Keratinocyte (primary cell): Measurements from ENCODE around the gene EXD3. TPM values are rescaled to one million over a fixed set of nuclear protein-coding genes. Genes with fewer than 3 reads are reported as not detected.

Source experiments
- DNase-seq: peaks from one replicate; pipeline ENCODE4 v3.0.0-alpha.2; 2011; ENCODE audit warnings: low read depth, missing footprints, low spot score
- FAIRE-seq: peaks from 2 replicates; lab custom pipeline; 2011; peaks lifted over from hg19 to GRCh38; lab: Jason Lieb, UNC
- H2AFZ ChIP-seq: 2 replicates; pipeline ENCODE4 v1.6.0; 2012; ENCODE audit warnings: low read length, control low read depth, inconsistent platforms; ENCODE audit not compliant: control insufficient read depth
- H3K27ac ChIP-seq: 2 replicates; pipeline ENCODE4 v1.5.1; 2011; ENCODE audit warnings: low read length; ENCODE audit not compliant: control insufficient read depth, insufficient read depth
- H3K27me3 ChIP-seq: 3 replicates; pipeline ENCODE4 v1.6.0; 2011; ENCODE audit warnings: low read length; ENCODE audit not compliant: control insufficient read depth, insufficient read depth; ENCODE audit errors: extremely low read depth
- H3K36me3 ChIP-seq, 2 experiments: 2 replicates in 1 of 2; 3 replicates in 1 of 2; pipeline ENCODE4 v1.5.1; 2011; ENCODE audit warnings: low read length in 2 of 2, mild to moderate bottlenecking in 1 of 2; ENCODE audit not compliant: control insufficient read depth in 2 of 2, insufficient read depth in 2 of 2; ENCODE audit errors: extremely low read depth in 1 of 2
- H3K4me1 ChIP-seq: 3 replicates; pipeline ENCODE4 v1.5.1; 2011; ENCODE audit warnings: low read length; ENCODE audit not compliant: control insufficient read depth, insufficient read depth; ENCODE audit errors: extremely low read depth
- H3K4me2 ChIP-seq: 3 replicates; pipeline ENCODE4 v1.6.0; 2011; ENCODE audit warnings: low read depth, low read length; ENCODE audit not compliant: control insufficient read depth, insufficient read depth; ENCODE audit errors: extremely low read depth
- H3K4me3 ChIP-seq, 3 experiments: fragments of 200-600 bp in 1 of 3; sonication (generic) in 1 of 3; 2 replicates in 2 of 3; 3 replicates in 1 of 3; pipeline ENCODE4 v1.5.1; 2011 to 2016; ENCODE audit warnings: low read length in 3 of 3, mild to moderate bottlenecking in 3 of 3, control low read depth in 2 of 3, inconsistent platforms in 1 of 3, low read depth in 1 of 3, mixed read lengths in 1 of 3, mixed run types in 1 of 3, moderate library complexity in 1 of 3; ENCODE audit not compliant: control insufficient read depth in 2 of 3, insufficient read depth in 2 of 3; ENCODE audit errors: extremely low read depth in 1 of 3
- H3K79me2 ChIP-seq: 2 replicates; pipeline ENCODE4 v1.6.0; 2012; ENCODE audit warnings: low read length; ENCODE audit not compliant: control insufficient read depth, insufficient read depth
- H3K9ac ChIP-seq: 3 replicates; pipeline ENCODE4 v1.6.0; 2011; ENCODE audit warnings: low read length; ENCODE audit not compliant: control insufficient read depth, insufficient read depth; ENCODE audit errors: extremely low read depth
- H3K9me1 ChIP-seq: 3 replicates; pipeline ENCODE4 v1.6.0; 2011; ENCODE audit warnings: low read length; ENCODE audit not compliant: control insufficient read depth, insufficient read depth; ENCODE audit errors: extremely low read depth
- H3K9me3 ChIP-seq: 2 replicates; pipeline ENCODE4 v1.5.1; 2012; ENCODE audit warnings: low read depth, low read length; ENCODE audit not compliant: control insufficient read depth
- H4K20me1 ChIP-seq: 3 replicates; pipeline ENCODE4 v1.6.0; 2011; ENCODE audit warnings: low read length; ENCODE audit not compliant: control insufficient read depth, insufficient read depth; ENCODE audit errors: extremely low read depth
- EZH2 ChIP-seq: IDR thresholded peaks from one replicate; pipeline ENCODE4 v1.6.1; 2012; ENCODE audit warnings: inconsistent platforms, mild to moderate bottlenecking, low read length, moderate library complexity
- dilution Hi-C: fragments of 300-500 bp; cut with MboI; formaldehyde crosslinking; loops from one replicate; pipeline ENCODE4 v1.7.0; 2020; ENCODE audit warnings: low sequenced_read_pairs; ENCODE audit not compliant: extremely low pct_ligation_motif_present
- polyA plus RNA-seq, 5 experiments: library from polyadenylated mRNA; depleted of rRNA in 3 of 5; stranded (reverse) in 3 of 5; stranded (forward) in 1 of 5; unstranded in 1 of 5; fragments of >200 nt; gene quantifications; 1 replicate in 1 of 5; 2 replicates in 3 of 5; 3 replicates in 1 of 5; pipeline versions ENCODE4 v1.2.1 to v1.2.3, GENCODE V29; 2011 to 2012; ENCODE audit warnings: missing spikeins in 2 of 5, low read depth in 1 of 5, low replicate concordance in 1 of 5
- TF ChIP-seq, protein P1 (sequence below), 3 experiments: IDR thresholded peaks in 1 of 3; conservative IDR thresholded peaks in 1 of 3; optimal IDR thresholded peaks in 1 of 3; 2 replicates in 2 of 3; 3 replicates in 1 of 3; pipeline versions ENCODE3 to v1.5.1; 2011; ENCODE audit warnings: low read length in 3 of 3, mild to moderate bottlenecking in 3 of 3, moderate library complexity in 2 of 3, control low read depth in 1 of 3, inconsistent platforms in 1 of 3; ENCODE audit not compliant: insufficient read depth in 2 of 3; ENCODE audit errors: extremely low read depth in 1 of 3

The EXD3 gene
- polyA plus RNA-seq, 1 donor (not counting 4 experiments of a cell fraction or from before 2014, with no cell fraction given): 1.5 TPM

DNA sequence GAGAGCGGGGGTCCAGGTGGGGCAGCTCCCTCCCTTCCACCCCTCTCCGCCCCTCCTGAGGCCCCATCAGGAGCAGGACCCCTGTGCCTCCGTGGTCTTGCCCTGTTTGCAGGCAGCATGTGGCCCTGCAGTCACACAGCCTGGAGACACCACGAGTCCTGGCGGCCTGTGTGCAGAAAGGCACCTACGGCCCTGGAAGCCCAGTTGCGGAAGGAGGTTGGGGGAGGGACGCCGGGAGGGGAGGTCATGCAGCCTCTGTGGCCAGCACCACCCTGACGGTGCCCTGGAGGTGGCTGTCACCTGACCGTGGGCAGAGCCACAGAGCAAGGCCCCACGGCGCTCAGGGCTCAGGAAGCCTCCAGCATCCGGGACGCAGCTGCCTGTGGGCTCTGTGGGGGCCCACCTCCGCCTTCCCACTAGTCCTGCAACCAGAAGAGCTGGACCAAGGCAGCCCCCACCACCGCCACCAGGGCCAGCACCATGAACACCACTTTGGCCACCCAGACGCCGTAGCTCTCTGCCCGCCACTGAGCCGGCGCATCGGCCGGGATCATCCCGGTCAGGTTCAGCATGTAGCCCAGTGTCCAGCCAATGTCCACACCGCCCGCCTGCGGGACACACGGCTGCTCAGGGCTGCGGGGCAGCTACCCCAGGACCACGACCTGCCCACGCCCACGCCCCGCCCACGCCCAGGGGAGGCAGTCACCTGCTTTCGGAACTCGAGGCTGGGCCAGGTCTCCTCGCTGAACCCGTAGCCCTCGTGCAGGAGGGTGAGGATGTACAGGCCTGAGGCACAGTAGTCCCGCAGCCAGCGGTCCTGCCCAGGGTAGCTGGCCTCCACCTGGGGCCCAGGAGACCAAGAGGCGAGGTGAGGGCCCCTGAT lies 11.8 kb upstream of the EXD3 start:
- Histone ChIP-seq H3K27me3 (peaks cover 20% of the 10 kb centered on the region), H3K4me3 (no peak overlapping the region), H3K79me2 (no peaks in the 10 kb centered on the region), H3K9me1 (no peaks in the 10 kb centered on the region), H3K4me2 (no peak overlapping the region), H3K4me1 (no peaks in the 10 kb centered on the region), H3K27ac (no peak overlapping the region), H3K9ac (no peak overlapping the region), H3K9me3 (no peaks in the 10 kb centered on the region), H3K36me3 (no peaks in the 10 kb centered on the region), H2AFZ (no peak overlapping the region), H4K20me1 (no peaks in the 10 kb centered on the region)
- no peak for TF ChIP-seq EZH2
- TF ChIP-seq, protein P1, sequence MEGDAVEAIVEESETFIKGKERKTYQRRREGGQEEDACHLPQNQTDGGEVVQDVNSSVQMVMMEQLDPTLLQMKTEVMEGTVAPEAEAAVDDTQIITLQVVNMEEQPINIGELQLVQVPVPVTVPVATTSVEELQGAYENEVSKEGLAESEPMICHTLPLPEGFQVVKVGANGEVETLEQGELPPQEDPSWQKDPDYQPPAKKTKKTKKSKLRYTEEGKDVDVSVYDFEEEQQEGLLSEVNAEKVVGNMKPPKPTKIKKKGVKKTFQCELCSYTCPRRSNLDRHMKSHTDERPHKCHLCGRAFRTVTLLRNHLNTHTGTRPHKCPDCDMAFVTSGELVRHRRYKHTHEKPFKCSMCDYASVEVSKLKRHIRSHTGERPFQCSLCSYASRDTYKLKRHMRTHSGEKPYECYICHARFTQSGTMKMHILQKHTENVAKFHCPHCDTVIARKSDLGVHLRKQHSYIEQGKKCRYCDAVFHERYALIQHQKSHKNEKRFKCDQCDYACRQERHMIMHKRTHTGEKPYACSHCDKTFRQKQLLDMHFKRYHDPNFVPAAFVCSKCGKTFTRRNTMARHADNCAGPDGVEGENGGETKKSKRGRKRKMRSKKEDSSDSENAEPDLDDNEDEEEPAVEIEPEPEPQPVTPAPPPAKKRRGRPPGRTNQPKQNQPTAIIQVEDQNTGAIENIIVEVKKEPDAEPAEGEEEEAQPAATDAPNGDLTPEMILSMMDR (optimal IDR thresholded peaks at IDR 0.05 in 1 of 3, IDR thresholded peaks at IDR 0.05 in 1 of 3, conservative IDR thresholded peaks at IDR 0.05 in 1 of 3; ENCODE audit: extremely low read depth in 1 of 3, insufficient read depth in 2 of 3, low read length in 3 of 3): no peak
- FAIRE-seq (no peak), DNase-seq (no peak)
- dilution Hi-C loops: no loop called here

DNA sequence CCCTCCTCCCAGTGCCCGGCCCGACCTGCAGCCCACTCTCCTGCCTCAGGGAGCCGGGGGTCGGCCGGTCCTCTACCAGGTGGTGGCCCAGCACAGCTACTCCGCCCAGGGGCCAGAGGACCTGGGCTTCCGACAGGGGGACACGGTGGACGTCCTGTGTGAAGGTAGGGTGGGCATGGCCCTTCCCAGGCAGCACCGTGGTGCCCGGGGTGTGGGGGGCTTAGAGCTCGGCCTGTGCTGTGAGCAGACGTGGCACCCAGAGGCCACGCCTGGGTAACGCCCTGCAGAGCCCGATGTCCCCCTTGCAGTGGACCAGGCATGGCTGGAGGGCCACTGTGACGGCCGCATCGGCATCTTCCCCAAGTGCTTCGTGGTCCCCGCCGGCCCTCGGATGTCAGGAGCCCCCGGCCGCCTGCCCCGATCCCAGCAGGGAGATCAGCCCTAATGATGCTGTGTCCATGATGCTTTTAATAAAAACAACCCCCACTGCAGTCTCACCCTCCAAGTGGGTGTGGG lies 11.0 kb upstream of the EXD3 start:
- Histone ChIP-seq H3K4me1 (no peaks in the 10 kb centered on the region), H4K20me1 (no peaks in the 10 kb centered on the region), H2AFZ (no peak overlapping the region), H3K4me3 (no peak overlapping the region), H3K9me1 (no peaks in the 10 kb centered on the region), H3K27ac (no peak overlapping the region), H3K9ac (no peak overlapping the region), H3K4me2 (no peak overlapping the region), H3K36me3 (no peaks in the 10 kb centered on the region), H3K9me3 (no peaks in the 10 kb centered on the region), H3K79me2 (no peaks in the 10 kb centered on the region), H3K27me3 (peaks cover 17% of the 10 kb centered on the region)
- dilution Hi-C loops: no loop called here
- TF ChIP-seq, protein P1 (optimal IDR thresholded peaks at IDR 0.05 in 1 of 3, IDR thresholded peaks at IDR 0.05 in 1 of 3, conservative IDR thresholded peaks at IDR 0.05 in 1 of 3; ENCODE audit: extremely low read depth in 1 of 3, insufficient read depth in 2 of 3, low read length in 3 of 3): no peak
- no peak for TF ChIP-seq EZH2
- DNase-seq: no peak
- no peak for FAIRE-seq
